Psoas muscle (tissue), 8 donors: ENCODE results near the gene CDKN2A. TPM values are rescaled to one million over a fixed set of nuclear protein-coding genes. Genes with fewer than 3 reads are reported as not detected.
A peak's percentile ranks its signal among the peaks of the same experiment; 100 is the strongest.

ENCODE experiments used
- ATAC-seq, 4 donors: fragments of 200-7000 bp; cut with Tn5 transposase; one replicate each; pipeline ENCODE4 v1.9.1; 2020; ENCODE audit warnings: moderate library complexity in 3 of 4, mild to moderate bottlenecking in 2 of 4
- DNase-seq, 2 donors: peaks; one replicate each; pipeline ENCODE4 v3.0.0-alpha.2; 2020
- H3K27ac ChIP-seq: fragments of 200-600 bp; one replicate; pipeline ENCODE4 v1.8.0; 2022
- H3K27me3 ChIP-seq, 3 donors: fragments of 200-600 bp in 1 of 3; one replicate each; pipeline versions ENCODE4 v1.6.1 to v1.8.0; 2013 to 2022; ENCODE audit warnings: low read length in 2 of 3, mild to moderate bottlenecking in 2 of 3, moderate library complexity in 1 of 3; ENCODE audit not compliant: insufficient read depth in 3 of 3
- H3K36me3 ChIP-seq, 2 donors: fragments of 200-600 bp in 1 of 2; one replicate each; pipeline versions ENCODE4 v1.6.1 to v1.8.0; 2013 to 2022; ENCODE audit warnings: low read depth in 1 of 2, mild to moderate bottlenecking in 1 of 2, moderate library complexity in 1 of 2; ENCODE audit not compliant: insufficient read depth in 1 of 2
- H3K4me1 ChIP-seq: fragments of 200-600 bp; one replicate; pipeline ENCODE4 v1.8.0; 2022
- H3K4me3 ChIP-seq: fragments of 200-600 bp; one replicate; pipeline ENCODE4 v1.8.0; 2022; ENCODE audit warnings: mild to moderate bottlenecking
- H3K9me3 ChIP-seq: fragments of 200-600 bp; one replicate; pipeline ENCODE4 v1.8.0; 2022
- CTCF ChIP-seq: fragments of 200-600 bp; IDR thresholded peaks from one replicate; pipeline ENCODE4 v1.8.0; 2022; ENCODE audit warnings: antibody characterized with exemption
- WGBS, 3 donors: extraction: QIAGEN DNeasy Blood & Tissue Kit; methylation state at CpG; one replicate each; pipeline versions ENCODE4 v1.1.6 to v1.1.7; 2013; 5-methylcytosine and 5-hydroxymethylcytosine counted together
- intact Hi-C, 2 donors: fragments of 100-400 bp; cut with DNase I; formaldehyde crosslinking; loops; one replicate each; pipeline versions ENCODE4 v1.11.0 to v1.14.2; 2022
- polyA plus RNA-seq, 3 donors: library from polyadenylated mRNA; stranded (reverse); fragments of 200-250 nt; gene quantifications; one replicate each; pipeline ENCODE4 v1.2.3, GENCODE V29; 2013
- total RNA-seq, 4 donors: library from RNA; stranded (reverse); fragmentation: NEBNext Ultra II Directional in 2 of 4; extraction: Animal tissue kit (Norgen Biotek cat#: 25700) in 2 of 4; gene quantifications; one replicate each; pipeline versions ENCODE4 v1.2.1 to v1.2.4, GENCODE V29; 2021 to 2023
- donor health status: healthy with polysubstance abuse.
- donor health status: DM: no; HTN: no; CAD: no; lungs with moderate emphysema.
- donor health status: Bipolar disorder and iron deficiency.
- donor health status: healthy.
- donor health status: DM: yes; HTN: yes; CAD: no.
- donor health status: DM: no; HTN: no; CAD: no.
- donor health status: DM: no; HTN: no; CAD: no.
- donor health status: DM: yes; HTN: yes; CAD: no.

Gene CDKN2A
- total and polyA plus RNA-seq, 7 donors = 0.04 to 0.66 (median 0.32) TPM; not detected in 4

- Histone ChIP-seq H3K4me1 (peaks cover 36% of the 10 kb centered on the region), H3K27me3 (no peaks in the 10 kb centered on the region), H3K9me3 (no peaks in the 10 kb centered on the region), H3K27ac (no peak overlapping the region), H3K4me3 (no peak overlapping the region), H3K36me3 (no peaks in the 10 kb centered on the region)
- intact Hi-C loops = loop anchor here (2.0 to 10.0 kb wide), 3 partner anchors 25 to 221 kb away; no protein-coding TSS in a partner anchor
- TF ChIP-seq CTCF = no peak
- 45 to 51% (median 49%) methylated on average over 2 of the region's 2 CpGs for WGBS, 3 donors
- ATAC-seq = no peak
- no peak for DNase-seq
These were observed 41.4 kb upstream of the CDKN2A start for GRCh38 chr9:22035591-22036011.

- 66 to 87% (median 71%) methylated on average over 8 of the region's 8 CpGs for WGBS, 3 donors
- no peak for DNase-seq
These were observed 38.9 kb upstream of the CDKN2A start for GRCh38 chr9:22033012-22033630.

GRCh38 chr9:22031655-22032411 is 37.6 kb upstream of the CDKN2A start:
- no peaks in the 10 kb centered on the region for H3K27me3 ChIP-seq
- no peak overlapping the region for H3K4me3 ChIP-seq
- 87 to 94% (median 88%) methylated on average over 4 of the region's 4 CpGs for WGBS, 3 donors
- DNase-seq = no peak
- H3K4me1 ChIP-seq = peaks cover 12% of the 10 kb centered on the region
- no peak for TF ChIP-seq CTCF
- no peaks in the 10 kb centered on the region for H3K36me3 ChIP-seq
- no peak overlapping the region for H3K27ac ChIP-seq
- H3K9me3 ChIP-seq = no peaks in the 10 kb centered on the region
- no peak for ATAC-seq
- intact Hi-C loops = loop anchor here (10.0 kb wide), 2 partner anchors 203 to 217 kb away; no protein-coding TSS in a partner anchor

More at GRCh38 chr9:22033012-22033630, 38.9 kb upstream of the CDKN2A start:
- H3K4me1 ChIP-seq = peaks cover 22% of the 10 kb centered on the region
- no peak overlapping the region for H3K4me3 ChIP-seq
- H3K9me3 ChIP-seq = no peaks in the 10 kb centered on the region
- intact Hi-C loops = loop anchor here (10.0 kb wide), 2 partner anchors 202 to 218 kb away; no protein-coding TSS in a partner anchor
- no peaks in the 10 kb centered on the region for H3K36me3 ChIP-seq
- H3K27ac ChIP-seq = no peak overlapping the region
- no peak for ATAC-seq
- H3K27me3 ChIP-seq = no peaks in the 10 kb centered on the region
- no peak for TF ChIP-seq CTCF

GRCh38 chr9:22030101-22030598 is 36.0 kb upstream of the CDKN2A start:
- DNase-seq (no peak), ATAC-seq (peak in 1 of 4 donors; percentile 33)
- WGBS, 3 donors = 46 to 57% (median 50%) methylated on average over 1 of the region's 1 CpG
- intact Hi-C loops = loop anchor here (10.0 kb wide), 2 partner anchors 205 to 215 kb away; no protein-coding TSS in a partner anchor
- H3K27me3 ChIP-seq = no peaks in the 10 kb centered on the region
- no peaks in the 10 kb centered on the region for H3K9me3 ChIP-seq
- no peak overlapping the region for H3K4me3 ChIP-seq
- TF ChIP-seq CTCF = no peak
- no peak overlapping the region for H3K27ac ChIP-seq
- no peaks in the 10 kb centered on the region for H3K4me1 ChIP-seq
- H3K36me3 ChIP-seq = no peaks in the 10 kb centered on the region
